GM23338 (cell line): ENCODE data around the gene FRY. TPM values are rescaled to one million over a fixed set of nuclear protein-coding genes. Genes with fewer than 3 reads are reported as not detected.

Experiments
- ATAC-seq: fragments of 200-7000 bp; cut with Tn5 transposase; 3 replicates; pipeline ENCODE4 v1.9.1; 2020
- DNase-seq: peaks from one replicate; pipeline ENCODE4 v3.0.0-alpha.2; 2015; ENCODE audit warnings: low spot score
- H2AFZ ChIP-seq: fragments of 200-600 bp; sonication (generic); 2 replicates; pipeline ENCODE4 v1.8.0; 2016; ENCODE audit warnings: antibody characterized with exemption, mild to moderate bottlenecking, moderate library complexity
- H3F3A ChIP-seq: fragments of 200-600 bp; sonication (generic); replicated peaks from 2 replicates; pipeline ENCODE4 v1.8.0; 2017; ENCODE audit warnings: antibody characterized with exemption, mixed run types, low read depth
- H3K27ac ChIP-seq: fragments of 200-600 bp; sonication (generic); 2 replicates; pipeline ENCODE4 v1.6.1; 2016; ENCODE audit warnings: low read depth
- H3K27me3 ChIP-seq: fragments of 200-600 bp; sonication (generic); 2 replicates; pipeline ENCODE4 v1.8.0; 2016; ENCODE audit warnings: mild to moderate bottlenecking, mixed run types, moderate library complexity; ENCODE audit not compliant: insufficient read depth
- H3K36me3 ChIP-seq: fragments of 200-600 bp; sonication (generic); 2 replicates; pipeline ENCODE4 v1.8.0; 2016; ENCODE audit warnings: mild to moderate bottlenecking; ENCODE audit not compliant: insufficient read depth
- H3K4me1 ChIP-seq: fragments of 200-600 bp; sonication (generic); 2 replicates; pipeline ENCODE4 v1.8.0; 2016; ENCODE audit warnings: mild to moderate bottlenecking, moderate library complexity; ENCODE audit not compliant: insufficient read depth
- H3K4me2 ChIP-seq: fragments of 200-600 bp; sonication (generic); 2 replicates; pipeline ENCODE4 v1.7.1; 2017; ENCODE audit warnings: mixed run types
- H3K4me3 ChIP-seq: fragments of 200-600 bp; sonication (generic); 2 replicates; pipeline ENCODE4 v1.6.1; 2016; ENCODE audit warnings: mixed run types
- H3K79me2 ChIP-seq: fragments of 200-600 bp; sonication (generic); replicated peaks from 2 replicates; pipeline ENCODE4 v1.8.0; 2017; ENCODE audit warnings: mild to moderate bottlenecking; ENCODE audit not compliant: insufficient read depth
- H3K9me2 ChIP-seq: fragments of 200-600 bp; sonication (generic); 2 replicates; pipeline ENCODE4 v1.8.0; 2017; ENCODE audit not compliant: insufficient read depth
- H4K20me1 ChIP-seq: fragments of 200-600 bp; sonication (generic); replicated peaks from 2 replicates; pipeline ENCODE4 v1.8.0; 2017; ENCODE audit warnings: mild to moderate bottlenecking; ENCODE audit not compliant: insufficient read depth
- H3K27ac Mint-ChIP-seq: 2 replicates; pipeline ENCODE4 v1.8.0; 2020; ENCODE audit warnings: inconsistent platforms, mild to moderate bottlenecking, moderate library complexity, mixed read lengths
- H3K27me3 Mint-ChIP-seq: 3 replicates; pipeline ENCODE4 v1.8.0; 2022; ENCODE audit warnings: low read depth, mild to moderate bottlenecking, moderate library complexity, mixed read lengths, inconsistent platforms; ENCODE audit not compliant: insufficient read depth, poor library complexity
- H3K36me3 Mint-ChIP-seq: 3 replicates; pipeline ENCODE4 v1.8.0; 2021; ENCODE audit warnings: low read depth, mild to moderate bottlenecking, inconsistent platforms, moderate library complexity, mixed read lengths
- H3K4me1 Mint-ChIP-seq: 3 replicates; pipeline ENCODE4 v1.8.0; 2020; ENCODE audit warnings: mild to moderate bottlenecking, inconsistent platforms, mixed read lengths
- H3K4me3 Mint-ChIP-seq: 3 replicates; pipeline ENCODE4 v1.8.0; 2021; ENCODE audit warnings: moderate library complexity, mild to moderate bottlenecking, inconsistent platforms, mixed read lengths
- H3K9me3 Mint-ChIP-seq: 3 replicates; pipeline ENCODE4 v1.8.0; 2020; ENCODE audit warnings: moderate library complexity, mild to moderate bottlenecking, inconsistent platforms, mixed read lengths
- ETS1 ChIP-seq: IDR thresholded peaks from 2 replicates; pipeline ENCODE4 v1.6.1; 2016; ENCODE audit warnings: antibody characterized with exemption
- POLR2AphosphoS5 ChIP-seq: IDR thresholded peaks from 2 replicates; pipeline ENCODE4 v1.6.1; 2016; ENCODE audit warnings: antibody characterized with exemption, low read depth
- ZNF331 ChIP-seq: fragments of 250-450 bp; sonication (Bioruptor Pico); IDR thresholded peaks from 2 replicates; pipeline ENCODE4 v1.5.0; 2020; ENCODE audit warnings: low read depth, mild to moderate bottlenecking, moderate library complexity
- ZNF462 ChIP-seq: fragments of 250-450 bp; sonication (Bioruptor Pico); IDR thresholded peaks from 2 replicates; pipeline ENCODE4 v1.5.0; 2020; ENCODE audit warnings: mild to moderate bottlenecking, moderate library complexity
- polyA plus RNA-seq: library from polyadenylated mRNA; unstranded; fragments of >200 nt; fragmentation: Nextera tagmentation; extraction: Ambion mirVana; gene quantifications from 2 replicates; pipeline ENCODE4 v1.2.1, GENCODE V29; 2016
- total RNA-seq: library from RNA; depleted of rRNA; stranded (reverse); fragments of >200 nt; shearing (Covaris generic); gene quantifications from 2 replicates; pipeline ENCODE4 v1.2.3, GENCODE V29; 2014

FRY gene
- total and polyA plus RNA-seq, 2 experiments from 2014 or later, result 2.4 to 10.1 TPM

GRCh38 chr13:32253911-32254399 lies 222.4 kb downstream of the FRY start:
- TF ChIP-seq POLR2AphosphoS5 (no peak), ZNF331 (CRISPR knock-in tag) (no peak), ETS1 (no peak)
- no peaks in the 10 kb centered on the region for H3K27me3 ChIP-seq
- no peak for ATAC-seq

GRCh38 chr13:32254416-32254815 lies 222.8 kb downstream of the FRY start:
- no peaks in the 10 kb centered on the region for H3K4me1 ChIP-seq
- H2AFZ ChIP-seq, result no peak overlapping the region
- peaks cover 2% of the 10 kb centered on the region for H3K27me3 Mint-ChIP-seq
- no peak overlapping the region for H3K4me2 ChIP-seq
- H3K4me3 Mint-ChIP-seq, result no peak overlapping the region
- no peak overlapping the region; the same call in 1 of the 2 replicates for H3K27ac ChIP-seq
- no peaks in the 10 kb centered on the region for H3K9me2 ChIP-seq
- no peaks in the 10 kb centered on the region for H3K36me3 ChIP-seq
- H3K4me3 ChIP-seq, result no peak overlapping the region
- no peaks in the 10 kb centered on the region for H3K27me3 ChIP-seq
- H3K27ac Mint-ChIP-seq, result no peak overlapping the region
- H3K9me3 Mint-ChIP-seq, result no peaks in the 10 kb centered on the region
- TF ChIP-seq ZNF462, result no peak
- no peaks in the 10 kb centered on the region for H3F3A ChIP-seq
- no peaks in the 10 kb centered on the region for H3K36me3 Mint-ChIP-seq
- no peaks in the 10 kb centered on the region for H3K79me2 ChIP-seq
- no peaks in the 10 kb centered on the region for H4K20me1 ChIP-seq
- DNase-seq, result no peak
- no peak for ATAC-seq
- no peaks in the 10 kb centered on the region for H3K4me1 Mint-ChIP-seq

More at GRCh38 chr13:32253911-32254399, 222.4 kb downstream of the FRY start:
- no peak overlapping the region for H3K27ac Mint-ChIP-seq
- no peaks in the 10 kb centered on the region for H3F3A ChIP-seq
- H3K4me1 Mint-ChIP-seq, result no peaks in the 10 kb centered on the region
- H3K79me2 ChIP-seq, result no peaks in the 10 kb centered on the region
- no peak overlapping the region for H2AFZ ChIP-seq
- H3K9me2 ChIP-seq, result no peaks in the 10 kb centered on the region
- H3K27ac ChIP-seq, result no peak overlapping the region; the same call in 1 of the 2 replicates
- no peaks in the 10 kb centered on the region for H3K4me1 ChIP-seq
- H3K4me2 ChIP-seq, result no peak overlapping the region
- no peaks in the 10 kb centered on the region for H3K9me3 Mint-ChIP-seq
- H3K27me3 Mint-ChIP-seq, result peaks cover 2% of the 10 kb centered on the region
- H4K20me1 ChIP-seq, result no peaks in the 10 kb centered on the region
- H3K4me3 Mint-ChIP-seq, result no peak overlapping the region
- DNase-seq, result no peak
- no peaks in the 10 kb centered on the region for H3K36me3 ChIP-seq
- no peaks in the 10 kb centered on the region for H3K36me3 Mint-ChIP-seq
- H3K4me3 ChIP-seq, result no peak overlapping the region
